GM19452 (cell line): ENCODE data around the gene MBNL2.

Source experiments
- ATAC-seq: cut with Tn5 transposase; IDR thresholded peaks from one replicate; pipeline ENCODE4 v1.9.1; 2021; ENCODE audit not compliant: unreplicated experiment

Gene MBNL2

DNA sequence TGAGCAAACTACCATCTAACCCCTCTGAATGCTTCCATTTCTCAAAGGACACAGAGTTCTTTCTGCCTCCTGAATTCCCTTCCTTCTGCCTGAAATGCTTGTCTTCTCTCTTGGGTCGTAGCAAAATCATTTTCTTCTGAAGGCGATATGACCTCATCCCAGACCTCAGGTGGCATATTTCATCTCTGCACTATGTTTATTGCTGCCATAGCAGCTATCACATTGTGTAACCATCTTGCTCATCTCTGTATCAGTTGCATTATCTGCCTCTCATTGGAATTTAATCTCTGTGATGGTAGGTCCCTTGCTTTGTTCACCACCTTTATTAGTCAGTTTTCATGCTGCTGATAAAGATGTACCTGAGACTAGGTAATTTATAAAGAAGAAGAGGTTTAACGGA lies 179.3 kb downstream of the MBNL2 start:
- ATAC-seq: no peak

DNA sequence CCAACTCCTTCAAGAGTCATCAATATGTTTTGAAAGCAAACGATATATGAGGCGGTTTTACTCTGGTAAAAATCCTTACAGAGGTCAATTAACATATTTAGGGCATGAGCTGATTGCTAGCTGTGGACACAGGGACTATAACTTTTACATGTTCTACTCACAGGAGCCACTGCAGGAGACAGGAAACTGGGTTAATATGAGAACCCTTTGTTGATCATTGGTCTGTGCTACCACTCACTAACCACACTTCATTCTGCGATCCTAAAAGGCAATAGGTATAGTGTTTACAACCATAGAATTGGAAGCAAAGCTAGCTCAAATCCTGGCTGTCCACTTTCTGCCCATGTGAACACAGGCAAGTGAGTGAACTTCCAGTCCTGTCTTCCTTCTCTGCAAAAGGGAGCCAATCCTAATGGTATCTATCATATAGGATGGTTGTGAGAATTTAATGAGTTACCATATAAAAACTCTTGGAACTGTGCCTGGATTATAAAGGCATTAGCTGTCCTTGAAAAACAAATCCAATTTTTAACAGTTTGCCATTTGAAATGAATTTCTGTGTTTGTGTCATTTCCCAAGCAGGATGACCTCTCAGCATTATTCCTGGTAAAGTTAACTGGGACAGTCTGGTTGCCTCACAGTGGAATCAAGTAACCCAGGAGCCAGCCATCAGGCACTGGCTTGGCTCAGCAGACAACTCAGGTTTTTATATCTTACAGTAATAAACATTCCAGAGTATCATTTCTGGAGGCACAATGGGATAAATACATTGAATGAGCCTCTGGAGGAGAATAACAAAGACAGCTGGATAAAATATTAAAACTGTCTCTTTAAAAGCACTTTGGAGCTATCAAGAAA lies 182.0 kb downstream of the MBNL2 start:
- ATAC-seq: no peak

DNA sequence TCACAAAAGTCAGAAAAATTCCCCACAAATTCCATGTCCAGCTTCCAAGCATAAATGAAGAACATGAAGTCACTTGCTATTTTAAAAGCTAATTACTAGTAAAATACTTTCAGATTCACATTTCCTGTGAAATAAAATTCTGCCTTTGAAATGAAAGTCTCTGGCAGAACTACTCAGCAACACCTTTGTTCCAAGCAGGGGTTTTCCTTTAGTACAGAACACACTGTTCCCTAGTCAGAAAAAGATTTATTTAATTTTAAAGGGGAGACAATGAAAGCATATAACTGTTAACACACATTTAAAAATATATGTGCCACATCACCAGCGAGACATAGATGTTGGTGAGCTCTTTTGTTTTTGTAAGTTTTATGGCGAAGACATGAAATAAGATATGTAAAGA lies 185.4 kb downstream of the MBNL2 start:
- ATAC-seq: no peak

DNA sequence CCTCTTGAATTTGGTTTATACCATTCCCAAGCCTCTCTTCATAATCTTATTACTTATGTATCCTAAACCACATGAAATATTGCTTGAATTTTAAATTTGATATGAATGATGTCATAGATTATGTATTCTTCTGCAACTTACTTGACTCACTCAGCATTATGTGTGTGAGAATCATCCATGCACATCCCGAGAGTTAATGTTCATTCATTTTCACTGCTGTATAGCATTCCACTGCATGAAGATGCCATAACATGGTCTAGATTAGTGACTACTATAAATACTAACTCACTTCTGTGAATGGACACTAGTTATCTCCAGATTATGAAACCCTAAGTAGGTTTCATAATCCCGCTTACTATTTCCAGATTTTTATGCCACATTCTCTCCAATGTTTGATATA lies 186.8 kb downstream of the MBNL2 start:
- no peak for ATAC-seq

DNA sequence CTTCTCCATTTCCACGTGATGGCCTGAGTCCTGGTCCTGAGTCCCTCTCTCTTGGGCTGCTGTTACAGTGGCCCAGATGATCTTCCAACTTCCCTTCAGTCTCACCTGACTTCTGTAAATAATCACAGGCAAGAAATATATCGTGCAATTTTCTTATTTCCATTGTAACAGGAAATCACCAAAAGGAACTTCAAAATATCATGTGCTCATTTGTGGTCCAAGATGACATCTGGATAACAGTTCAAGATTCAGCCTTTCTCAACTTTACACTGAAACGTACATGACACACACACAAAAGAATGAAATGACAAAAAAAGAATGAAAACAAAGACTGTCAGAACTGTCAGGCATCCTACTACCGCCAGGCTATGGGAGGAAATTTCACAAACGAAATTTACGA lies 189.9 kb downstream of the MBNL2 start:
- ATAC-seq: no peak

DNA sequence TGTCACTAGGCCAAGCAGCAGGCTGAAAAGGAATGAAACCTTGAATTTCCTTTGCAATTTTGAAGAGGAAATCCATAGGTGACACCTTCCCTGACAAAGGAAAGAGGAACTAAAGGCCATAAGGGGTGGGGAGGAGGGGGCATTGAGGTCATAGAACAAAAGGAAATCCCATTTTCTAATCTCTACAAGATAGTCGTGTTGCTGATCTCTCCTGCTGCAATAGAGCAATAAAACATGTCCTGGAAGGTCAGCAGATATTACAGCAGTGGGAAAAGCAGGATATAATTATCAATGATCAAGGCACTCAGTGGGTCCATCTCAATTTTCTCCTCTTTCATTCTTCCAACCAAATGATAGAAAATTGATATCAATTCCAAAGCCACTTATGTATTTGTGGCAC lies 191.6 kb downstream of the MBNL2 start:
- no peak for ATAC-seq

DNA sequence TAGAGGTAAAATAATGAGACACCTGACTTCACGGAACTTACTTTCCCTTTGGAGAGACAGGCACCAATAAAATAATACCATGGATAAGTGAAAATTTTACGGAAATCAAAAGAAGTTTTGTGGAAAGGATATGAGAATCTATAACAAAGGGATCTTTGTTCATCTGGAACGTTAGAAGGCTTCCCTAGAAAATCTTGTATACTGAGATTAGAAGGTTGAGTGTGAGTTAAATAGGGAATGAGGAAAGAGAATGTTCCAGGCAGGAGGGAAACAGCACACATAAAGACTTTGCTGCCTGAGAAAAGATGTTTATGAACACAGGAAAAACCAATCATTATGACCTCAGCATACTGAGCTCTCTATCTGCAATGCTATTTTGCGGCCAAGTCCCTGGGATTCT lies 192.3 kb downstream of the MBNL2 start:
- ATAC-seq: no peak

DNA sequence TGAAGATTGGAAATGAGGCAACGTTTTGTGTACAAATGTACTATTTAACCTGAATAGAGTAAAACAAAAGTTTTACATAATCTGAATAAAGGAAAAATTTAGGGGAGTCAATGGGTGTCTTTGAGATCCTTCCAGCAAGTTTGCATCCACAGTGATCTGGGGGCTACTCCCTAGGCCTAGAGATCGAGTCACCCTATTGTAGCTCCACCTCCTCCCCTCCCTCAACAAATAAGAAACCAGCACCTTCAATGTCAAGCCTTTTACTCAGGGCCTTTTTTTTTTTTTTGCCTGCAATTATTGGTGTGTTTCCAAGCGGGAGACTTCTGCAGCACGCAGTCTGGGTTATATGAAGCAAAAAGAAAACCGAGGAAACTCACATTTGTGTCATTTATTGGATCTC lies 195.6 kb downstream of the MBNL2 start:
- no peak for ATAC-seq

DNA sequence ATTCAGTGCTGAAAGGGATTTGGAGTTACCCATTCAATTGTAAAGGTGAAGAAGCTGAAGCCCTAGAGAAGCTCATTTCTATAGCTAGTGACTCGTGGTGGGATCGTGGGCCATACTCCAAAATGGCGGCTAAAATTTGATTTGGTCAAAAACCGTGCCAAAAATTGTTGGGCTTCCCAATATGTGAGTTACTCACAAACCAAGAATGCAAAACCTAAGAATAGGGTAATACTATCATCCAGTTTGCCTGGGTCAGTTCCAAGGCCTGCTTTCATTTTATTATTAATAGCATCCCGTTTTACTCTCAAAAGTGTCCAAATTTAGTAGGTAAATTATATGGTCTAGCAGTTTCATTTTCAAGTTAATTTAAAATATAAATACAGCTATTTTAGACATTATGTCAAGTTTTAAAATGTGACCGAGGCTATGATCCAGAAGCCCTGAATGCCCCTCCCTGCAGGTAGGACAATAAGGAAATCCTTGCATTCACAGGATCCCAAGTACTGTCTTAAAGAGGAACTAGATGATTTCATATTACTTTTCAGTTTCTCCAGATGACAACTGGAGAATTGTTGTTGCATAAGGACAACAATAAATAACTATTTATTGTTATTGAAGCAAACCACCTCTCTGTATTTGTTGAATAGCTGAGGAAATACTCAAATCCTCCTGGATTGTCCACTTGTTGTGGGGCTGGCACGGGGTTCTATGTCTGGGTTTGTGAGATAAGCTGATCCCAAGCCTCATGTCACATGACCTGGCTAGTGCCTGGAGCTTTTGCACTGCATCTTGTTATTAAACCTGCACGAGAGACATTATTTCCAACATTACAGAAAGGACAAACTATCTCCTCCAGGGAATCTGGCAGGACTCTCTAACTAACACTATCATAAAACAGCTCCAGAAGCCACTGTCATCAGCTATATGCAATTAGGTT lies 200.3 kb downstream of the MBNL2 start:
- no peak for ATAC-seq

DNA sequence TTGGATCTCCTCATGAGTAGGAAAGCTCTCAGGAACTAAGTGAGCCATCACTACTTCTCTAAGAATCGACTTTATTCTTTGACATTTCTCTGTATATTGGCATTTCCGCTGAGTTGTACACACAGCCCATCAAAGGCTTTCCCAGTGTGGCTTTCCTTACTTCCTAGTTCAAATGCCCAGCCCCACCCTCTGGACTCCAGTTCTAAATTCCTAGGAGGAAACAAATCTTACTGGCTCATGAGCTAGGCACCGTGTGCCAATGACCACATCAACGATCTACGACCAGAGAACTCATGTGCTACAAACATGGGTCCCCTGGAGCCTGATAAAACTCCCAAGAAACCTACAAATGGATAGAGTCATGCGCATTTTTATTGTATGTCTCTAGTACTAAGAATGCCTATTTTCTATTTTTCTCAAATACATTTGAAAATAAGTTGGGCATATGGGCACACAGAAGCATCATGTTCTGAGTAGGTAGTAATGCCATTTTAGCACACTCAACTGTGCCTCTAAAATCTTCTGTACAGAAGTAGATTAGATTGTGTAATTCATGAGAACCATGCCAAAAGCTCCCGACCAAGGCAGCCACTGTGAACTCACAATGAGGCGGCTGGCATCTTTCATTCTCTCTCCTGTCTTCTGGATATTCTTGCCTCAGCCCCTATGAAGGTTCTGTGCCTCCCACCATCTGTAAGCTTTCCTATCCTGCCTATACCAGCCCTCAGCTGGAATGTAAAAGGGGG lies 201.3 kb downstream of the MBNL2 start:
- ATAC-seq: no peak

DNA sequence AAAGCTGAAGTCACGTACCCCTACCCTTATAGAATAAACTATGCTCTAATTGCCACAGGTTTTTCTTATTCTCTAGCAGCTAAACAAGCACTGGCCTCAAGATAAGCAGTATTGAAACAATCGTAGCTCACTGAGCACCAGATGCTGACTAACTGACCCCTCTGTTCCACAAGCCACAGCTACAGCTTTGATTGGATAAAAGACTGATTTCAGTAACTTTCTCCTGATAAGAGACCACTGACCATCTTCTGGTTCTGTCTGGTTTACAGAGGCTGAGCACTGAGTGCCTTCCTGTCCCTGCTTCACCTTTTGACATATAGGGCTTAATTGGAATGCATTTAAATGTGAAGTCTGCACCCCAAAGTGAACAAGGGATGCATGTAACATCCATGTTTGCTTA lies 203.5 kb downstream of the MBNL2 start:
- ATAC-seq: no peak

DNA sequence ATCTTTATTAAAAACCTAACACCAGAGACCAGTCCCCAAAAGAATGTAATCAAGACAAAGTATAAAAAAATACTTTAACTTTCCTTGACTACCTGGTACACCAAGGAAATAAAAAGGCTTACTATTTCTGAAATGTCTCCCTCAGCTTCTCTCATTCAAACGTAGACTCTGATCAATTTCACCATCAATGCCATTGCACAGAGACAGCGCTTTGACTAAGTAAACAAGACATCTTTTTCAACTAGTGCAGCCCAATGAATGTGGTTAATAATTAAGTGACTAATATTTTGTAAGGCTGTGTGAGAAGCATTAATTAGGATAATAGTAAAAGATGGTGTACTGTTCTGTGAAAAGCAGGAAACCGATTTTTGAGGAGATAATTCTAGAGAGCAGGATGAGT lies 204.6 kb downstream of the MBNL2 start:
- no peak for ATAC-seq

DNA sequence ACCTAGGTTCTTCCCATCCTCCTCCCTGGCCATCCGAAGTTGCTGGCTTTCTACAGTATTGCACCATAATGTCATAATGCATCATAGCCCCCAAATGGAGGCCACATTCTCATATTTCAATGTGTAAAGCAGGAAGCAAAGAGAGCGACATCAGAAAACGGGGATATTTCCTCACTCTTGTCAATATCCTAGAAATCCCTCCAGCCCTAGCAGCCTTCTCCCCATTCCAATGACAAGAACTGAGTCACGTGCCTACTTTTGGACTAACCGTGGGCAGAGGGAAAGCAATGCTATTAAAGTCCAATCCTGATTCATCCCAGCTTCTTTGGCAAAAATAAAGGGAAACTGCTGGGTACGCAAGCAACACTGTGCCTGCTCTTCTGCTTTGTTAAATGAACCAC lies 207.5 kb downstream of the MBNL2 start:
- no peak for ATAC-seq

DNA sequence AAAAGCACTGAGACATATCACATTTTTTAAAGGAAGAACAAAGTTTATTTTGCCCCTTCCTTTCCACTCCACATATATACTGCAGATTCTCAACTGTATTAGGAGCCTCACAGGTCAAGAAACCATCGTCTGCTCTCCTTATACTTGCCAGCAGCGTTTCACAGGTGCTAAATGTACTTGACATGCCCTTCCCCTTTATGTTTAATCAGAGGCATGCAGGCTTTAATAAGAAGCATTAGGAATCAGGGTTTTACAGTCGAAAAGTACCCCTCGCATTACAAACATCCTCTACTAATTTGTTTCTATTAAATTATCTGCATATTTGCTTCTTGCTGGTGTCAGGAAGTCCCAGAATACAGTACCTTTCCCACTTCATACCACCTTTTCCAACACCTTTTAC lies 208.2 kb downstream of the MBNL2 start:
- ATAC-seq: no peak

DNA sequence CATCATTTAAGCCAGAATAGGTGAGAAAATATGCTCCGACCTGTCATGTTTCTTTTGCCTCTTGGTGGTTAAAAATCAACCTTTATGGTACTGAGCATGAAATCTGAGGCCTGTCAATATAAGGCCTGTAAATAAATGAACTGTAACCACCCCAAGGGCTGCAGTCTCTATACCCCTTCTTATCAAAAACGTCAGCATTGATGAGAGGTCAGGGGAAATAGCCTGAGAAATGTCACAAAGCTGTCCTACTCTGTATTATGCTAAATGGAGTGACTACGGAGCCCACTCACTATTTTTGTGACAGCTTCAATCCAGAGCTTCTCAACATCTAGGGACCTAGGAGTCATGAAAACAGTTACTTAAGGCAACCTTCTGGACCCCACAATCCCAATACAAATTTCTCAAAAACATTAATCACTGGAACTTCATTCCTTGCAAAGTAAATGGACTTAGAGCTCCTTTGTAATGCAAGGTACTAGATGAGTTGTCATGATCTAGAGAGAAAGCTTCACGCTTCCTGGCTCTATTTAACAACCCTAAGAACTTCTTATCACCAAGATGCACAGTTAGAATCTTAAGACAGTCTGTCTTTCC lies 209.1 kb downstream of the MBNL2 start:
- ATAC-seq: no peak

DNA sequence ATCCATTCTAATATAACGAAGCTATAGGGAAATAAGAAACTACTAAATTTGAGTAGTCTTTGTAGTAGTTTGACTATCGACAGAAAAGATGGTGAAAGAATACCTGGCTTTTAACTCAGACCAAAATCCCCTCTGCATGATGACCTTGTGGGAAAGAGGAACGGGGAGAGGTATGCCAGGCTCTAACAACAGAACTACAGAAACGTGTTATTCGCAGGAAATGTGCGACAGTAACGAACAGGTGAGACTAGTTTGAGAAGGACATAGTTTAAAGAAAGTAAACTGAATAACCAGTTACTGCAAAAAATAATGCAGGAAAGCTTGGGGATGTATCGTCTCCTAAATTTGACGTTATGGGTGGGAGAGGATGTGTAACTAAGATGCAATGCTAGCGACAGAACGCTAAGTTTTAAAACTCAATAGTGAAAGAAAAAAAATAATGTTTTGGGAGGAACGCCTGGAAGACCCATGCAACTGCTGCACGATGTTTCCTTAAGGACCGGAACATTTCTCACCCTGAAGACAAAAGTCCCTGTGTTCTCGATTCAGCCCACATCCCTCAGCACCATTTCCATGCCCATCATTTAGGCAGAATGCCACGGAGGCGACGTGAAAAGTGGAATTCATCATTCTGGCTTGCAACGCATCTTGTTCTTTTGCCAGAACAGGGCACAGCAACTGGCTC lies 210.2 kb downstream of the MBNL2 start:
- ATAC-seq: no peak

DNA sequence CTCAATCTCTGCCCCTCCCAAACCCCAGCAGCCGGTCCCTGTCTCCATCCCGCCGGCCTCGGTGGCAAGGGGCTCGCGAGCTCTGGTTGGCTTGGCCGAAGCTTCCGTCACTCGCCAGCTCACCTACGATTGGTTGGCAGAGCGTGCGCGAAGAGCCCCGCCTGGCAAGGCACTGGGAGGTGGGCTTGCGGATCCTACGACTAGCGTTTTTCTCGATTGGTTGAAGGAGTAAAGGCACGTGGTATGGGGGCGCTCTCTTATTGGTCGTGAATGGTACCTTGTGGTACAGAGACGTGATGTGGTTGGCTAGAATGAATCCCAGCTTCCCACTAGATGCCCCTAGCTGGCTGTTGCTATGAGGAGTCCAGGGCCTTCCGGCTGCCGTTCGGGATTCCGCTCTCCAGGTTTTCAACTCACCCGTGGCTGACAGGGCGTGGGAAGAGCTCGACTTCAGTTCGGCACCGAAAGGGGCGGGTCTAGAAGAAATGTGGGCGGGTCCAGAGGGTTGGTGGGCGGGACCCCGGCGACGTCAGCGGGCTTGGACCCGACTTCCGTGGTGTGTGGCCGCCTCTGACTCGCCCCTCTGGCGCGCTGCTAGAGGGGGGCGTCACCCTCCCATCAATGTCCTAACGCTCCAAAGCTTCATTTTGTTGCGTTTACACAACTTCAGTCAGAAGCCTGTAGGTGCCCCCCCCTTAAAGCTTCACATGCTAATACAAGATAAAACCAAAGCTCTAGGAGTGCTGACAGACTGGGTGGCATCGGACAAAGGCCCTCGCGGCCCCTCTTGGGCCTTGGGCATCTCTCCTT lies 211.0 kb downstream of the MBNL2 start:
- ATAC-seq: peak; percentile 78

DNA sequence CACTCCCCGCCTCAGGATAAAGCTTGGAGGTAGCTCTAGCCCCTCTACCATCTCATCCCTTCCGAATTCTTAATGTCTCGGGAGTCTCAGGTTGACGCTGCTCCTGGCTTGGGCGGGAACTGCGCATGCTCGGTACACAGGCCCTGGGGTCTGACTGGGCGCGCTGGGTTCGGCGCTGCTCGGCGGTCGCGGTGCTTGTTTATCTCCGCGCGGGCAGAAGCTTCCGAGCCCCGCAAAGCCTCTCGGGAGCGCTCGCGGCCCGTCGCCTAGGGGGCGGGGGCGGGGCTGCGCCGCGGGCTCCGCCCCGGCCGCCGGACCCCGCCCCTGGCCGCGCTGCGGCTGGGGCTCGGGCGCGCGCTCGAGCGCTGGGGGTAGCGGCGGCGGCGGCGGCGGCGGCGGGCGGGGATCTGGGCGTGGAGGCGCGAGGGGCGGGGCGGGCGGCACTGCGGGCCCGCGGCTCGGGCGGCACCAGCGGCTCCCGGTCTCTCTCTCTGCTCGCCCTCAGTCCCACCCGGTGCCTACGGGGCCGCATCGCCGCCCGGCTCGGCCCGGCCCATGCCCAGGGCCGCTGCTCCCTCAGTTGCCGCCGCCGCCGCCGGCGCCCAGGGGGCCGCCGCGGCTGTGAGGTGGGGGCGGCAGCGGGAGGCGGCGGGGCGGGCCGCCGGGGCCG lies 211.7 kb downstream of the MBNL2 start, which contains the start of gene RAP2A:
RAP2A (plus strand) TSS at position 443 of the 670 bp plus-strand sequence. CDS start 302 bp downstream, outside the sequence.
- ATAC-seq: peak; percentile 44
